Right lobe of liver (tissue), 4 donors: Measurements from ENCODE around the gene CES2.

Source experiments
- CTCF ChIP-seq, 4 donors: fragments of 200-600 bp in 3 of 4; fragments of 450-650 bp in 1 of 4; IDR thresholded peaks; one replicate each; pipeline versions ENCODE4 v1.5.1 to v1.8.0; 2016 to 2022; ENCODE audit warnings: antibody characterized with exemption in 4 of 4, mild to moderate bottlenecking in 2 of 4
- POLR2A ChIP-seq: fragments of 450-650 bp; IDR thresholded peaks from one replicate; pipeline ENCODE4 v1.6.1; 2017; ENCODE audit warnings: antibody characterized with exemption, mild to moderate bottlenecking
- donor health status: DM: no; HTN: no; CAD: no.
- donor health status: DM: no; HTN: no; CAD: no.
- donor health status: DM: no; HTN: yes; CAD: no.

GRCh38 chr16:66976746-66977145 is 41.4 kb downstream of the CES2 start:
- TF ChIP-seq CTCF (IDR thresholded peaks at IDR 0.05) (no peak), POLR2A (no peak)
